Thoracic aorta (tissue), 2 donors: ENCODE results near the gene NELFCD. TPM values are rescaled to one million over a fixed set of nuclear protein-coding genes. Genes with fewer than 3 reads are reported as not detected.
A peak's percentile ranks its signal among the peaks of the same experiment; 100 is the strongest.

Source experiments
- ATAC-seq: fragments of 150-250 bp; one replicate; pipeline ENCODE4 v1.8.0; 2017; ENCODE audit warnings: low read depth; ENCODE audit not compliant: insufficient number of reproducible peaks, low FRiP score
- DNase-seq: peaks from one replicate; pipeline ENCODE4 v3.0.0-alpha.2; 2020; ENCODE audit warnings: low spot score
- H3K27ac ChIP-seq, 2 donors: fragments of 200-600 bp; sonication (generic); 1 replicate in 1 of 2; 2 replicates in 1 of 2; pipeline ENCODE4 v1.5.1; 2016; ENCODE audit warnings: mild to moderate bottlenecking in 2 of 2, moderate library complexity in 2 of 2
- H3K27me3 ChIP-seq: fragments of 200-600 bp; sonication (generic); replicated peaks from 2 replicates; pipeline ENCODE4 v1.6.0; 2016; ENCODE audit warnings: mild to moderate bottlenecking; ENCODE audit not compliant: insufficient read depth
- H3K36me3 ChIP-seq: fragments of 200-600 bp; sonication (generic); one replicate; pipeline ENCODE4 v1.5.1; 2016
- H3K4me1 ChIP-seq, 2 donors: fragments of 200-600 bp; sonication (generic); 1 replicate in 1 of 2; 2 replicates in 1 of 2; pipeline versions ENCODE4 v1.5.1 to v1.6.0; 2016; ENCODE audit warnings: low read depth in 2 of 2, mild to moderate bottlenecking in 1 of 2; ENCODE audit not compliant: control insufficient read depth in 1 of 2
- H3K4me3 ChIP-seq: fragments of 200-600 bp; sonication (generic); 2 replicates; pipeline ENCODE4 v1.5.1; 2016; ENCODE audit warnings: mild to moderate bottlenecking
- H3K9me3 ChIP-seq: fragments of 200-600 bp; sonication (generic); 2 replicates; pipeline ENCODE4 v1.5.1; 2016
- CTCF ChIP-seq: fragments of 200-600 bp; sonication (generic); IDR thresholded peaks from one replicate; pipeline ENCODE4 v1.5.1; 2019; ENCODE audit warnings: antibody characterized with exemption
- total RNA-seq, 2 donors: library from RNA; depleted of rRNA; stranded (reverse); fragments of >200 nt; gene quantifications; one replicate each; pipeline versions ENCODE4 v1.1.0 to v1.2.3, GENCODE V29; 2016

Gene NELFCD
- total RNA-seq, 2 donors from 2014 or later, result 50.9 to 52.6 TPM

- DNase-seq, result no peak
- ATAC-seq, result no peak
- Histone ChIP-seq H3K27ac (peak overlapping the region in 1 of 2 donors; percentile 39), H3K4me1 (peaks cover 0 to 3% of the 10 kb centered on the region in 2 donors), H3K27me3 (no peaks in the 10 kb centered on the region), H3K4me3 (no peak overlapping the region), H3K36me3 (peaks cover 52% of the 10 kb centered on the region), H3K9me3 (no peaks in the 10 kb centered on the region)
- no peak for TF ChIP-seq CTCF
Observed at GRCh38 chr20:58994390-58995159, 13.5 kb downstream of the NELFCD start.

GRCh38 chr20:58995461-58996225 lies 14.6 kb downstream of the NELFCD start:
- Histone ChIP-seq H3K36me3 (peaks cover 49% of the 10 kb centered on the region), H3K9me3 (no peaks in the 10 kb centered on the region)
- no peak for ATAC-seq

GRCh38 chr20:58996226-58996611 lies 15.2 kb downstream of the NELFCD start:
- no peak for ATAC-seq
- Histone ChIP-seq H3K27ac (no peak overlapping the region), H3K27me3 (no peaks in the 10 kb centered on the region), H3K4me3 (no peak overlapping the region), H3K9me3 (no peaks in the 10 kb centered on the region), H3K4me1 (peaks cover 0 to 3% of the 10 kb centered on the region in 2 donors), H3K36me3 (peaks cover 47% of the 10 kb centered on the region)
- no peak for TF ChIP-seq CTCF
- DNase-seq, result no peak

More at GRCh38 chr20:58995461-58996225, 14.6 kb downstream of the NELFCD start:
- H3K4me1 ChIP-seq, result peaks cover 0 to 3% of the 10 kb centered on the region in 2 donors
- no peak for TF ChIP-seq CTCF
- H3K4me3 ChIP-seq, result no peak overlapping the region
- H3K27ac ChIP-seq, result no peak overlapping the region
- no peak for DNase-seq
- no peaks in the 10 kb centered on the region for H3K27me3 ChIP-seq

- ATAC-seq, result no peak
- no peak for TF ChIP-seq CTCF
- Histone ChIP-seq H3K4me1 (peaks cover 0 to 3% of the 10 kb centered on the region in 2 donors), H3K27me3 (no peaks in the 10 kb centered on the region), H3K4me3 (no peak overlapping the region), H3K27ac (no peak overlapping the region), H3K36me3 (peaks cover 45% of the 10 kb centered on the region), H3K9me3 (no peaks in the 10 kb centered on the region)
- DNase-seq, result no peak
Observed at GRCh38 chr20:58997141-58997770, 16.2 kb downstream of the NELFCD start.

- no peak overlapping the region for H3K27ac ChIP-seq
- DNase-seq (no peak), ATAC-seq (no peak)
- peaks cover 0 to 8% of the 10 kb centered on the region in 2 donors for H3K4me1 ChIP-seq
- H3K4me3 ChIP-seq, result no peak overlapping the region
- no peaks in the 10 kb centered on the region for H3K9me3 ChIP-seq
- no peak for TF ChIP-seq CTCF
- no peaks in the 10 kb centered on the region for H3K27me3 ChIP-seq
- peaks cover 39% of the 10 kb centered on the region for H3K36me3 ChIP-seq
Observed at GRCh38 chr20:58998656-58999055, 17.6 kb downstream of the NELFCD start.
